A549 (cell line): Measurements from ENCODE around the gene VNN1.

Source experiments
- BHLHE40 ChIP-seq: IDR thresholded peaks from 2 replicates; pipeline ENCODE4 v1.6.1; 2012; ENCODE audit warnings: low read depth, low read length, inconsistent platforms
- CHD4 ChIP-seq: fragments of 200-600 bp; sonication (generic); IDR thresholded peaks from 2 replicates; pipeline ENCODE4 v1.6.1; 2016; ENCODE audit warnings: antibody characterized with exemption, mild to moderate bottlenecking, borderline replicate concordance
- EP300 ChIP-seq, 2 experiments: fragments of >200 bp; sonication (Bioruptor Twin); formaldehyde crosslinking; IDR thresholded peaks; 2 replicates in 1 of 2; 3 replicates in 1 of 2; pipeline ENCODE4 v1.6.1; 2016 to 2017
- HOXA7 ChIP-seq: fragments of 250-450 bp; sonication (Bioruptor Pico); IDR thresholded peaks from 2 replicates; pipeline ENCODE4 v1.5.0; 2020; ENCODE audit warnings: mild to moderate bottlenecking, moderate library complexity
- JUNB ChIP-seq: fragments of >200 bp; sonication (Bioruptor Twin); formaldehyde crosslinking; IDR thresholded peaks from 2 replicates; pipeline ENCODE4 v1.6.1; 2016
- PHF8 ChIP-seq: fragments of 200-600 bp; sonication (generic); IDR thresholded peaks from 2 replicates; pipeline ENCODE4 v1.6.1; 2016; ENCODE audit warnings: low read depth, mild to moderate bottlenecking, antibody characterized with exemption, moderate library complexity, borderline replicate concordance
- RAD21 ChIP-seq, 2 experiments: fragments of >200 bp in 1 of 2; sonication (Bioruptor Twin) in 1 of 2; formaldehyde crosslinking in 1 of 2; IDR thresholded peaks in 1 of 2; conservative IDR thresholded peaks in 1 of 2; 2 replicates in 1 of 2; 3 replicates in 1 of 2; pipeline ENCODE4 v1.6.1; 2012 to 2018; ENCODE audit warnings: inconsistent platforms in 1 of 2
- RCOR1 ChIP-seq: fragments of 150-350 bp; IDR thresholded peaks from 2 replicates; pipeline ENCODE4 v1.6.1; 2014; ENCODE audit warnings: antibody characterized with exemption, low read length, low read depth
- RFX5 ChIP-seq: fragments of 450-650 bp; IDR thresholded peaks from 2 replicates; pipeline ENCODE4 v1.7.1; 2014; ENCODE audit warnings: antibody characterized with exemption, mild to moderate bottlenecking, moderate library complexity
- TP53 ChIP-seq: fragments of 250-450 bp; sonication (Bioruptor Pico); IDR thresholded peaks from 2 replicates; pipeline ENCODE4 v1.5.0; 2021; ENCODE audit warnings: mild to moderate bottlenecking, moderate library complexity
- ZNF302 ChIP-seq: fragments of 250-450 bp; sonication (Bioruptor Pico); IDR thresholded peaks from 2 replicates; pipeline ENCODE4 v1.9.0; 2021; ENCODE audit warnings: inconsistent platforms, mild to moderate bottlenecking, moderate library complexity
- TF ChIP-seq, protein P1 (sequence below): fragments of >200 bp; sonication (Bioruptor Twin); formaldehyde crosslinking; IDR thresholded peaks from 3 replicates; pipeline ENCODE4 v1.5.1; 2016
- TF ChIP-seq, protein P2 (sequence below): fragments of 250-450 bp; sonication (Bioruptor Pico); IDR thresholded peaks from 2 replicates; pipeline ENCODE4 v1.5.0; 2021; ENCODE audit warnings: mild to moderate bottlenecking, moderate library complexity, borderline replicate concordance
- TF ChIP-seq, protein P3 (sequence below): fragments of >200 bp; sonication (Bioruptor Twin); formaldehyde crosslinking; IDR thresholded peaks from 2 replicates; pipeline ENCODE4 v1.6.1; 2016

DNA sequence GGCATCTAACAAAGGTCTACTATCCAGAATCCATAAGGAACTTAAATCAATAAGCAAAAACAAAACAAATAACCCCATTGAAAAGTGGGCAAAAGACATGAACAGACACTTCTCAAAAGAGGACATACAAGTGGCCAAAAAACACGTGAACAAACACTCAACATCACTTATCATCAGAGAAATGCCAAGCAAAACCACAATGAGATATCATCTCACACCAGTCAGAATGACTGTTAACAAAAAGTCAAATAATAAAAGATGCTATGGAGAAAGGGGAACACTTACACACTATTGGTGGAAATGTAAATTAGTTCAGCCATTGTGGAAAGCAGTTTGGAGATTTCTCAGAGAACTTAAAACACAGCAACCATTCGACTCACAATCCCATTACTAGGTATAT lies 19.4 kb upstream of the VNN1 start:
- TF ChIP-seq, protein P1, sequence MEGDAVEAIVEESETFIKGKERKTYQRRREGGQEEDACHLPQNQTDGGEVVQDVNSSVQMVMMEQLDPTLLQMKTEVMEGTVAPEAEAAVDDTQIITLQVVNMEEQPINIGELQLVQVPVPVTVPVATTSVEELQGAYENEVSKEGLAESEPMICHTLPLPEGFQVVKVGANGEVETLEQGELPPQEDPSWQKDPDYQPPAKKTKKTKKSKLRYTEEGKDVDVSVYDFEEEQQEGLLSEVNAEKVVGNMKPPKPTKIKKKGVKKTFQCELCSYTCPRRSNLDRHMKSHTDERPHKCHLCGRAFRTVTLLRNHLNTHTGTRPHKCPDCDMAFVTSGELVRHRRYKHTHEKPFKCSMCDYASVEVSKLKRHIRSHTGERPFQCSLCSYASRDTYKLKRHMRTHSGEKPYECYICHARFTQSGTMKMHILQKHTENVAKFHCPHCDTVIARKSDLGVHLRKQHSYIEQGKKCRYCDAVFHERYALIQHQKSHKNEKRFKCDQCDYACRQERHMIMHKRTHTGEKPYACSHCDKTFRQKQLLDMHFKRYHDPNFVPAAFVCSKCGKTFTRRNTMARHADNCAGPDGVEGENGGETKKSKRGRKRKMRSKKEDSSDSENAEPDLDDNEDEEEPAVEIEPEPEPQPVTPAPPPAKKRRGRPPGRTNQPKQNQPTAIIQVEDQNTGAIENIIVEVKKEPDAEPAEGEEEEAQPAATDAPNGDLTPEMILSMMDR, result no peak
- TF ChIP-seq, protein P2, sequence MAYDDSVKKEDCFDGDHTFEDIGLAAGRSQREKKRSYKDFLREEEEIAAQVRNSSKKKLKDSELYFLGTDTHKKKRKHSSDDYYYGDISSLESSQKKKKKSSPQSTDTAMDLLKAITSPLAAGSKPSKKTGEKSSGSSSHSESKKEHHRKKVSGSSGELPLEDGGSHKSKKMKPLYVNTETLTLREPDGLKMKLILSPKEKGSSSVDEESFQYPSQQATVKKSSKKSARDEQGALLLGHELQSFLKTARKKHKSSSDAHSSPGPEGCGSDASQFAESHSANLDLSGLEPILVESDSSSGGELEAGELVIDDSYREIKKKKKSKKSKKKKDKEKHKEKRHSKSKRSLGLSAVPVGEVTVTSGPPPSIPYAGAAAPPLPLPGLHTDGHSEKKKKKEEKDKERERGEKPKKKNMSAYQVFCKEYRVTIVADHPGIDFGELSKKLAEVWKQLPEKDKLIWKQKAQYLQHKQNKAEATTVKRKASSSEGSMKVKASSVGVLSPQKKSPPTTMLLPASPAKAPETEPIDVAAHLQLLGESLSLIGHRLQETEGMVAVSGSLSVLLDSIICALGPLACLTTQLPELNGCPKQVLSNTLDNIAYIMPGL (CRISPR knock-in tag), result no peak
- TF ChIP-seq PHF8 (no peak), RAD21 (conservative IDR thresholded peaks at IDR 0.05 in 1 of 2, IDR thresholded peaks at IDR 0.05 in 1 of 2) (no peak), CHD4 (no peak), ZNF302 (no peak), HOXA7 (CRISPR knock-in tag) (no peak), JUNB (no peak), EP300 (IDR thresholded peaks at IDR 0.05) (no peak), RCOR1 (no peak), TP53 (no peak), BHLHE40 (no peak), RFX5 (no peak)
- TF ChIP-seq, protein P3, sequence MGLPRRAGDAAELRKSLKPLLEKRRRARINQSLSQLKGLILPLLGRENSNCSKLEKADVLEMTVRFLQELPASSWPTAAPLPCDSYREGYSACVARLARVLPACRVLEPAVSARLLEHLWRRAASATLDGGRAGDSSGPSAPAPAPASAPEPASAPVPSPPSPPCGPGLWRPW, result no peak
